ENCODE measurements around the gene PSME3IP1.

- no peak for TF ChIP-seq CTCF (conservative IDR thresholded peaks at IDR 0.05; ENCODE audit: low read depth, low read length)
- no peak for TF ChIP-seq EZH2phosphoT487 (IDR thresholded peaks at IDR 0.05; ENCODE audit: borderline replicate concordance, low read length)
These were observed 19.9 kb downstream of the PSME3IP1 start for GRCh38 chr16:57165938-57166337.

All from PC-3 (cell line).